ENCODE data around the gene KCNN4. TPM values are rescaled to one million over a fixed set of nuclear protein-coding genes. Genes with fewer than 3 reads are reported as not detected.

Gene KCNN4
- 85.2 and 95.4 TPM in 2 replicates for total RNA-seq

GRCh38 chr19:43780706-43781525 lies at the start of gene KCNN4:
TSS of gene KCNN4 (minus strand) at chr19:43780973. CDS start at chr19:43780861, 112 bp downstream.

GRCh38 chr19:43826787-43827754 lies 46.3 kb upstream of the KCNN4 start, which contains the start of gene ZNF283:
TSS of gene ZNF283 (plus strand) at chr19:43827321. CDS start at chr19:43833505, 6,184 bp downstream.

GRCh38 chr19:43802216-43802951 lies 21.6 kb upstream of the KCNN4 start, which contains the start of gene LYPD5:
TSS of gene LYPD5 (minus strand) at chr19:43802447. CDS start at chr19:43802380, 67 bp downstream.

GRCh38 chr19:43754503-43755255 lies 26.1 kb downstream of the KCNN4 start, which contains the start of gene SMG9:
TSS of gene SMG9 (minus strand) at chr19:43754962. CDS start at chr19:43750741, 4,221 bp downstream.

Other genes starting within 250 kb of the KCNN4 start
- gene ZNF575, start 247.8 kb downstream of the KCNN4 start, total RNA-seq: under 0.01 TPM in 1 of 2 replicates, not detected in the other
- 27.0 and 51.8 TPM in 2 replicates for gene XRCC1, start 205.4 kb downstream of the KCNN4 start, total RNA-seq
- 2.4 and 11.0 TPM in 2 replicates for gene PINLYP, start 205.2 kb downstream of the KCNN4 start, total RNA-seq
- gene IRGQ, start 184.8 kb downstream of the KCNN4 start, total RNA-seq: 16.9 and 18.5 TPM in 2 replicates
- gene ZNF576, start 184.4 kb downstream of the KCNN4 start, total RNA-seq: 7.9 and 9.0 TPM in 2 replicates
- gene SRRM5, start 168.9 kb downstream of the KCNN4 start, total RNA-seq: under 0.01 and 0.22 TPM in 2 replicates
- gene ZNF428, start 161.3 kb downstream of the KCNN4 start, total RNA-seq: 20.8 and 27.9 TPM in 2 replicates
- gene CADM4, start 141.1 kb downstream of the KCNN4 start, total RNA-seq: 0.54 and 1.2 TPM in 2 replicates
- gene PLAUR, start 110.8 kb downstream of the KCNN4 start, total RNA-seq: 45.1 and 48.3 TPM in 2 replicates
- not detected in 2 replicates for gene IRGC, start 64.9 kb downstream of the KCNN4 start, total RNA-seq
- 17.5 and 27.1 TPM in 2 replicates for gene SMG9, start 26.0 kb downstream of the KCNN4 start, total RNA-seq
- 10.8 and 12.2 TPM in 2 replicates for gene LYPD5, start 21.5 kb upstream of the KCNN4 start, total RNA-seq
- 14.7 and 18.8 TPM in 2 replicates for gene ZNF283, start 46.3 kb upstream of the KCNN4 start, total RNA-seq
- 1.4 and 4.3 TPM in 2 replicates for gene ZNF404, start 103.0 kb upstream of the KCNN4 start, total RNA-seq
- 14.3 and 18.1 TPM in 2 replicates for gene ZNF45, start 154.3 kb upstream of the KCNN4 start, total RNA-seq
- 7.0 and 7.9 TPM in 2 replicates for gene ZNF221, start 170.3 kb upstream of the KCNN4 start, total RNA-seq
- gene ZNF155, start 203.2 kb upstream of the KCNN4 start, total RNA-seq: 6.3 and 7.1 TPM in 2 replicates
- 3.6 and 7.1 TPM in 2 replicates for gene ZNF230, start 222.0 kb upstream of the KCNN4 start, total RNA-seq
- gene ZNF222, start 244.4 kb upstream of the KCNN4 start, total RNA-seq: 4.3 and 6.0 TPM in 2 replicates